HUES6 (cell line): ENCODE measurements around the gene GPBP1L1.
A peak's percentile ranks its signal among the peaks of the same experiment; 100 is the strongest.
"Not testable (repeated sequence)": the region's sequence is repeated elsewhere in the genome, so short reads cannot be mapped to it uniquely, and the experiment has no call there.

Experiments
- H3K27ac ChIP-seq: 2 replicates; pipeline ENCODE4 v1.7.0; 2013; ENCODE audit warnings: low read depth, mild to moderate bottlenecking, low read length, inconsistent platforms
- H3K27me3 ChIP-seq: 2 replicates; pipeline ENCODE4 v1.6.1; 2013; ENCODE audit warnings: low read length; ENCODE audit not compliant: control insufficient read depth, insufficient read depth
- H3K36me3 ChIP-seq: 2 replicates; pipeline ENCODE4 v1.6.1; 2013; ENCODE audit warnings: low read length; ENCODE audit not compliant: control insufficient read depth, insufficient read depth
- H3K4me1 ChIP-seq: 2 replicates; pipeline ENCODE4 v1.6.1; 2013; ENCODE audit warnings: low read length; ENCODE audit not compliant: control insufficient read depth, insufficient read depth
- H3K4me3 ChIP-seq: 2 replicates; pipeline ENCODE4 v1.5.1; 2013; ENCODE audit warnings: low read depth, low read length
- H3K9ac ChIP-seq: one replicate; pipeline ENCODE4 v1.6.1; 2013; ENCODE audit warnings: mild to moderate bottlenecking, low read length
- H3K9me3 ChIP-seq: 2 replicates; pipeline ENCODE4 v1.6.1; 2013; ENCODE audit warnings: low read depth, low read length; ENCODE audit not compliant: control insufficient read depth, insufficient read depth

The GPBP1L1 gene

DNA sequence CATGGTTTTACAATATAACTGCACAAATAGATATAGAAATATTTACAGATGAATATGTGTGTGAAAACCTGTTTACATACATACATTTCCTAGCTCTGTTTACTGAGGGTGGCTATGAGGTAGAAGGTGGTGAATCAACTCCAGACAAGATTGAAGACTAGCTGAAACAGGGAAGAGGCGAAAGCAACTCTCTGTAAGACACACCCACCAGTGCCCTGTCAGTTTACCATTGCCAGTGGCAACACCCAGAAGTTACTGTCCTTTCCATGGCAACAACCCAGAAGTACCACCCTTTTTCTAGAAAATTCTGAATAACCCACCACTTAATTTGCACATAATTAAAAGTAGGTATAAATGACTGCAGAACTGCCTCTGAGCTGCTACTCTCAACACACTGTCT, 18.3 kb upstream of the GPBP1L1 start:
- Histone ChIP-seq H3K36me3 (no peaks in the 10 kb centered on the region), H3K4me1 (no peaks in the 10 kb centered on the region), H3K27me3 (no peaks in the 10 kb centered on the region), H3K9me3 (no peaks in the 10 kb centered on the region), H3K9ac (no peak overlapping the region), H3K4me3 (no peak overlapping the region), H3K27ac (no peak overlapping the region)

DNA sequence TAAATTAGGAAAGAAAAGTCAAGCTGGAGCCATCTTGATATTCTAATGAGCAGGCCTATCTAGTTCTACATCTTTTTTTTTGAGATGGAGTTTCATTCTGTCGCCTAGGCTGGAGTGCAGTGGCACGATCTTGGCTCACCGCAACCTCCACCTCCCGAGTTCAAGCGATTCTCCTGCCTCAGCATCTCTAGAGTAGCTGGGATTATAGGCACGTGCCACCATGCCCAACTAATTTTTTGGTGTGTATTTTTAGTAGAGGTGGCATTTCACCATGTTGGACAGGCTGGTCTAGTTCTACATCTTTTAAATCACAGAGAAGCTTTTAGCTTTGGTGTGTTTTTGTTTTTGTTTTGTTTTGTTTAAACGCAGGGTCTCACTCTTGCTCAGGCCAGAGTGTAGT, 8.5 kb upstream of the GPBP1L1 start:
- no peaks in the 10 kb centered on the region for H3K27me3 ChIP-seq
- H3K4me1 ChIP-seq = no peaks in the 10 kb centered on the region
- no peak overlapping the region for H3K27ac ChIP-seq
- no peak overlapping the region for H3K9ac ChIP-seq
- H3K9me3 ChIP-seq = no peaks in the 10 kb centered on the region
- no peak overlapping the region for H3K4me3 ChIP-seq
- H3K36me3 ChIP-seq = peaks cover 53% of the 10 kb centered on the region

DNA sequence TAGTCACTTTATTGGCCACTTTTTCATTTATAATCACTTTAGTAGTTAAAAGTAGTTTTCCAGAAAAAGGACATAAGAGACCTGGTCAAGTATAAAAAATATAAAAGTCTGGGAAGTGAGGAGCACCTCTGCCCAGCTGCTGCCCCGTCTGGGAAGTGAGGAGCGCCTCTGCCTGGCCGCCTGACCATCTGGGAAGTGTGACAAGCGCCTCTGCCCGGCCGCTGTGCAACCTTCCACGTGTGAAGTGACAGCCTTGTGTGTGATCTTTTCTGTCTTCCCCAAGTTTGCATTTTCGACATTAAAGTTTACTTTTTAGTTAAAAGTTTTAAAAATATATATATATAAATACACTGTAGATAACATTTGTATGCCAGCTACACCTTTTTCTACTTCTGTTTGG, 7.5 kb upstream of the GPBP1L1 start:
- H3K4me3 ChIP-seq, H3K27me3 ChIP-seq, H3K9me3 ChIP-seq, H3K9ac ChIP-seq, H3K27ac ChIP-seq, H3K4me1 ChIP-seq: not testable (repeated sequence)
- H3K36me3 ChIP-seq = peaks cover 55% of the 10 kb centered on the region

DNA sequence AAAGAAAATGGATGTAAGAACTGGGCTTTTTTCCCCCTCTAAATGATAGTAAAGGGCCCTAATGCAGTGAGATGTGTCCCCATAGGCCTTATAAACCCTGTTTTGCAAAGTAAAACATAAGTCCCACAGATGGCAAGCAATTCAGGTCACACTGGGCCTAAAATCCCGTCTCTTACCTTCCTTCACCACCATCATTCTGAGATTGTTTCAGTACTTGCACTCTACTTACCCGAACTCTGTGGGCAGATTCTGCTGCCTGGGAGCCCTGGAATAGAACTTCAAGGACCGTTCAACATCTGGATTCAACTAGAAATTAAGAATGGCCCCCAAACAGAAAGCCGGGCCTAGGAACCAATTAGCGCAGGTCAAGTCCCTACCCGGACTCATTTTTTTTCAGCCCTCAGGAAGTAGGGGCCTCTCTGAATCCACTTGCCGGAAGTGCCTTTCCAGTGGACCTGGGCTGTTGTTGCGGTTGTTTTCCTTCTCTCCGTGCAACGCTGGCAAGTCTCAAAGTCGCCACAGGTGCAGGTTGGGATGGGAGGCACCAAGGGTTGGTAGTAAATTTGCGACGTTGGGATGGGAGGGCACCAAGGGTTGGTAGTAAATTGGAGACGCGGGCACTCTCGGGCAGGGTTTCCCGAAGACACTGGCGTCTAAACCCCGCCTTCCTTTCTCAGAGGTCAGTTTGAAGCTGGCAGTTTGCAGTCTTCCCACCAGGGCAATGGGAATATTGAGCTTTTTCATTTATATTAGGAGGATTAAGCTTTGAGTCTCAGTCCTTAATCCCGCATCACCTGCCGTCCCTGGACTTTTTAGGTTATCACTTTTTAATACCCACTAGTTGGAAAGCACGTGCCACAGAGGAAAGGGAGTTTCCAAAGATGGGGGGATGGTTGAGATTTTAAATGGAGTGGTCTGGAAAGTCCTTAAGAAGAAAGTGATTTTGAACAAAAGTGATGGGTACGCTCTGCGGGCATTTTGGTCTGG, 1.7 kb upstream of the GPBP1L1 start, which contains the start of gene TMEM69:
Gene TMEM69, plus strand, starts transcription at position 428 of the 987 bp plus-strand sequence. CDS start 2,888 bp downstream, outside the sequence.
- H3K9me3 ChIP-seq = no peaks in the 10 kb centered on the region
- H3K9ac ChIP-seq = peak within 1 kb of the TSS; percentile 85
- no peaks in the 10 kb centered on the region for H3K27me3 ChIP-seq
- peaks cover 31% of the 10 kb centered on the region for H3K36me3 ChIP-seq
- peak within 1 kb of the TSS; percentile 86 for H3K4me3 ChIP-seq
- peak within 1 kb of the TSS; percentile 24 for H3K27ac ChIP-seq
- H3K4me1 ChIP-seq = 0 out of 2 replicates have a peak, but pooled peaks cover 3% of the 10 kb centered on the region

DNA sequence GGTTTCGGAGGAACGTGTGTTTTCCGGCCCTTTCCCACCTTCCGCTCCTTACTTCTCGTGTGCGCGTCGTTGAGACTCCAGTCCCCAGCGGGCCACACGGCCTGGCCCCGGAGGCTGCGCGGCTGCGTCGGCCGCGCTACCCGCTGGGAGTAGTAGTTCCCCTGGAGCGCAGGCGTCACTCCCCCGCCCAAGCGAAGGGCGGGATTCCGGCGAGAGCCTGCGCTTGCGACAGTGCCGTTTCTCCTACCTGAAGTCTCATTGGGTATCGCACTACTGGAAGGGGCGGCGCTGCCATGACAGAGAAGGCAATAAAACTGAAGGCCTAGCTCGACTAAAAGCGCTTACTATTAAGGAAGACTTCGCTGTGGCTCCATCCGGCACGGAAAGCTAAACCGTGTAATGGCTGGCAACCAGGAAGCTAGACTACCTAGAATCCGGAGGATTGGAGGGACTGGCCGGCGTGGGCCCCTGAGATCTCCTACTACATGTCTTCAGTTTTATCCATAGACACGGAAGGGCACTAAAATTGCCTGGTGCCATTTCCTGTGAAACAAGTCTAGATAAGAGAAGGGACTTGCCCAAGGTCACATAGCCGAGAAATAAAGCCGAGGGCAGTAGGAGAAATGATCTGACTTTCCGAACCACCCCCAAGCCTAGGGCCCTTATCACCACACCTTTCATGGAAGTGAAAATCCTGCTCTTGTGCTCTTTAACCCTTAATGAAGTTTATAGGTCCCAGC, 851 bp upstream of the GPBP1L1 start:
- H3K9me3 ChIP-seq = no peaks in the 10 kb centered on the region
- peaks cover 9% of the 10 kb centered on the region for H3K4me1 ChIP-seq

DNA sequence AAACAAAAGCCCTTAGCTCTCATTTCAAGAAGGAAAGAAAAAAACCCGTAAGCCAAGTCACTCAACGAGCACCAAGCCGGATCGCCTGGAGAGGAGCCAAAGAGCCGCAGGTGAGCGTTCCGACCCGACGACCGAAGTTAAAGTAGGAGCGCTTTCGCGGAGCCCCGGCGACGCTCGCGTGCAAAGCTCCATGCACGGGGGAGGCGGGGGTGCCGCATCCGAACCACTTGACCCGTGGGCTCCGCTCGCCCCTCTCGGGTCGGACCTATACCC, 382 bp downstream of the GPBP1L1 start:
- Histone ChIP-seq H3K4me3 (peak overlapping the region; percentile 86), H3K36me3 (peaks cover 13% of the 10 kb centered on the region; the same call in 1 of the 2 replicates), H3K27me3 (no peaks in the 10 kb centered on the region), H3K27ac (peak overlapping the region; percentile 90), H3K9me3 (no peaks in the 10 kb centered on the region), H3K9ac (peak overlapping the region; percentile 92), H3K4me1 (peaks cover 21% of the 10 kb centered on the region)

More for the DNA sequence above, 851 bp upstream of the GPBP1L1 start:
- Histone ChIP-seq H3K4me3 (peak overlapping the region; percentile 86), H3K9ac (peak overlapping the region; percentile 92), H3K27me3 (no peaks in the 10 kb centered on the region), H3K36me3 (peaks cover 22% of the 10 kb centered on the region), H3K27ac (peak overlapping the region; percentile 87)

DNA sequence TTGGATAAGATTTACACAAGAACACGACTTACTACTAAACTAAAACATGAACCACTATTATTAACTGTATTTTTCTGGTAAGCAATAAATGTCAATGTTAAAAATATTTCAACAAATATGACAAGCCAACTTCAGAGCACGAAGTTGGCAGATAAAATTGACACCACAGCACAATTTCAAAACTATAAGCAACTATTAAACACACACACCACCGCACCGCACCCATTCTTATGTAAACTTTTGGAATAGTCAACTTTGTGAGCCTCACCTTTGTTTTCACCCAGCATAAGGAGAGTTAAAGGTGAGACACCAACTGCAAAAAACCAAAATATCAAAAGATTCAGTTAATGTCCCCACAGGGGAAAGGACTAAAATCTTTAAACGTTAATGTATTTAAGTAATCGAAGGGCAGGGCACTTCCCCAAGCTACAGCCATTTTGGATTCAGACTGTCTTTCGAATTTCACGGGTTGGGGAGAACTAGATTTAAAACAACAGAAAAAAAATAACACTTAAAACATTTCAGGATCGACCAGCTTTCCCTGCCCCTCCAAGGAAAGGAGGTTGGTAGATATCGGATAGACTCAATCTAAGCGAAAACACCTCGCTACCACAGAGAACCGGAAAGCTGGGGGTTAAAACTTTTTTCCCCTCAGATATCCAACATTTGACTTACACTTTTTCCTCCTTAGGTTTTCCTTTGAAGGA, 872 bp downstream of the GPBP1L1 start:
- H3K27ac ChIP-seq = peak overlapping the region; percentile 90
- peak overlapping the region; percentile 92 for H3K9ac ChIP-seq
- H3K9me3 ChIP-seq = no peaks in the 10 kb centered on the region
- peaks cover 9% of the 10 kb centered on the region; the same call in 1 of the 2 replicates for H3K36me3 ChIP-seq
- H3K27me3 ChIP-seq = no peaks in the 10 kb centered on the region
- H3K4me3 ChIP-seq = peak overlapping the region; percentile 86
- peaks cover 26% of the 10 kb centered on the region for H3K4me1 ChIP-seq

DNA sequence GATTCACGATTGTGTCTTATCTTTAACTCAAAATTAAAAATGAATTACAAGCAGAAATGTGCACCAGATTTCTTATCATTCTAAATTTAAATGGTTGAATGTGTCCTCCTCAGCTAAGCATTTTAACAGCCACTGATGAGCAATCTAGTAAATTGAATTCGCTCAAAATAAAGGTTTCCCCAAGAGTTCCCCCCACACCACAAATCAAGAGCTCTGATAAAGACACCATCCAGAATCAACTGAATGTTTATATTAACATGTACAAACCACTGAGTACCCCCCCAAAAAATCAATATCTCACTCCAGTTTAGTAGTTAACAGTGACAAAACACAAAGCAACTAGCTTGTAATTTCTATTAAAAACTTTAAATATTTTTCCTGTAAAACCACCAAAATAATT, 1.9 kb downstream of the GPBP1L1 start:
- Histone ChIP-seq H3K27ac (no peak overlapping the region), H3K9ac (no peak overlapping the region), H3K36me3 (peaks cover 3% of the 10 kb centered on the region; the same call in 1 of the 2 replicates), H3K4me1 (peaks cover 29% of the 10 kb centered on the region), H3K9me3 (no peaks in the 10 kb centered on the region), H3K4me3 (peak overlapping the region; percentile 86), H3K27me3 (no peaks in the 10 kb centered on the region)

DNA sequence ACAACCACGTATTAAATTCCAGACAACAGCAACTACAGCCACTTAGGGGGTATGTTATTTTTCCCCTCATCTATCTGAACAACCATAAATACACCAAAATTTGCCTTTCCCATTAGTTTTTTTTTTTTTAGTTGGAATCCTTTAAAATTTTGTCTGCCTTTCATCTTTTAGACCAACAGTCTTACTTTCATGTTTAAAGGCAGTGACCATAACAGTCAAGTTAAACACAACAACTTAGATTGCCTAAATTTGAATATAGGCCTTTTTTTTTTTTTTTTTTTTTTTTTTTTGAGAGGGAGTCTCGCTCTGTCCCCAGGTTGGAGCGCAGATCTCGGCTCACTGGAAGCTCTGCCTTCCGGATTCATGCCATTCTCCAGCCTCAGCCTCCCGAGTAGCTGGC, 3.4 kb downstream of the GPBP1L1 start:
- H3K9ac ChIP-seq = no peak overlapping the region
- peaks cover 44% of the 10 kb centered on the region for H3K4me1 ChIP-seq

DNA sequence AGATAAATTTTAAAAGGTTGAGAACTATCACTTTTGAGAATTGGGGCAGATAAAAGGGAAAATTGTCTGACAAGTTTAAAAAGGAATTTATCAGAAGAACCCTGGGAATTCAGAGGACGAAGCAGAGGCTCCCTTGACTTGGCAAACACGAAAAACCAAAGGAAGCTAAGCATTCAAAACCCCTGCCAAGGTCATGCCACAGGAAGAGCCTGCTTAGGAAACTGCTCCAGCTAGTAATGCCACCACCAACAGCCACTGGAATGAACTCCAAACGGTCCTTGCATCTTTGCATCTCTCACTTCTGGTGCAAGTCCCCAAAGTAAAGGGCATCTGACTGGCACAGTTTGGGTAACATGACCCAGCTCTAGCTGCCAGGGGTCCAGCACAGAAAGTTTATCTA, 7.2 kb downstream of the GPBP1L1 start:
- H3K9me3 ChIP-seq = no peaks in the 10 kb centered on the region
- peaks cover 49% of the 10 kb centered on the region for H3K4me1 ChIP-seq
- no peak overlapping the region for H3K4me3 ChIP-seq
- no peaks in the 10 kb centered on the region for H3K27me3 ChIP-seq
- no peaks in the 10 kb centered on the region; the same call in 1 of the 2 replicates for H3K36me3 ChIP-seq
- H3K27ac ChIP-seq = no peak overlapping the region
- H3K9ac ChIP-seq = no peak overlapping the region

More for the DNA sequence above, 3.4 kb downstream of the GPBP1L1 start:
- Histone ChIP-seq H3K27ac (no peak overlapping the region), H3K9me3 (no peaks in the 10 kb centered on the region), H3K4me3 (0 out of 2 replicates have a peak overlapping the region, but pooled peaks have one; percentile 16), H3K27me3 (no peaks in the 10 kb centered on the region), H3K36me3 (peaks cover 3% of the 10 kb centered on the region; the same call in 1 of the 2 replicates)
